Vagina (tissue), 2 donors: ENCODE results near the gene DIP2A.

Experiments used
- CTCF ChIP-seq, 3 experiments: fragments of 450-650 bp in 2 of 3; fragments of 200-600 bp in 1 of 3; sonication (generic) in 1 of 3; IDR thresholded peaks; one replicate each; pipeline ENCODE4 v1.5.1; 2017 to 2019; ENCODE audit warnings: antibody characterized with exemption in 3 of 3, mild to moderate bottlenecking in 2 of 3, moderate library complexity in 2 of 3
- POLR2A ChIP-seq, 2 donors: fragments of 450-650 bp; IDR thresholded peaks; one replicate each; pipeline ENCODE4 v1.6.1; 2017; ENCODE audit warnings: antibody characterized with exemption in 2 of 2, mild to moderate bottlenecking in 2 of 2, moderate library complexity in 2 of 2
- POLR2AphosphoS5 ChIP-seq, 2 donors: sonication (generic); formaldehyde crosslinking; IDR thresholded peaks; one replicate each; pipeline ENCODE4 v1.9.0; 2017; ENCODE audit warnings: antibody characterized with exemption in 2 of 2, mild to moderate bottlenecking in 2 of 2, low read depth in 1 of 2; ENCODE audit not compliant: insufficient read depth in 1 of 2

GRCh38 chr21:46538262-46538661 lies 79.6 kb downstream of the DIP2A start:
- TF ChIP-seq CTCF (IDR thresholded peaks at IDR 0.05) (no peak), POLR2A (IDR thresholded peaks at IDR 0.05) (no peak), POLR2AphosphoS5 (IDR thresholded peaks at IDR 0.05; ENCODE audit: insufficient read depth in 1 of 2, low read depth in 1 of 2) (no peak)
